H9 (cell line): ENCODE data around the gene LRRFIP2. TPM values are rescaled to one million over a fixed set of nuclear protein-coding genes. Genes with fewer than 3 reads are reported as not detected.

Experiments
- DNase-seq: peaks from one replicate; pipeline ENCODE4 v3.0.0-alpha.2; 2017
- H2AFZ ChIP-seq: one replicate; pipeline ENCODE4 v1.6.1; 2013; ENCODE audit warnings: mild to moderate bottlenecking, low read length, control low read depth, moderate library complexity
- H2AK5ac ChIP-seq: 2 replicates; pipeline ENCODE4 v1.6.1; 2013; ENCODE audit warnings: low read length, control low read depth, mixed read lengths; ENCODE audit not compliant: insufficient read length
- H2BK120ac ChIP-seq: one replicate; pipeline ENCODE4 v1.6.1; 2013; ENCODE audit warnings: low read depth, mild to moderate bottlenecking, low read length, control low read depth, inconsistent platforms; ENCODE audit not compliant: poor library complexity, severe bottlenecking
- H2BK12ac ChIP-seq: 2 replicates; pipeline ENCODE4 v1.6.1; 2013; ENCODE audit warnings: low read length, control low read depth, mixed read lengths, low read depth; ENCODE audit not compliant: insufficient read length
- H2BK15ac ChIP-seq: 2 replicates; pipeline ENCODE4 v1.6.1; 2013; ENCODE audit warnings: low read depth, low read length, control low read depth
- H2BK20ac ChIP-seq: one replicate; pipeline ENCODE4 v1.6.1; 2013; ENCODE audit warnings: low read depth, mild to moderate bottlenecking, low read length, control low read depth, inconsistent platforms; ENCODE audit not compliant: poor library complexity, severe bottlenecking
- H2BK5ac ChIP-seq: 2 replicates; pipeline ENCODE4 v1.6.1; 2013; ENCODE audit warnings: low read length, control low read depth, mixed read lengths; ENCODE audit not compliant: insufficient read length
- H3K14ac ChIP-seq: 2 replicates; pipeline ENCODE4 v1.6.1; 2013; ENCODE audit warnings: low read length, control low read depth; ENCODE audit not compliant: insufficient read depth
- H3K18ac ChIP-seq: 2 replicates; pipeline ENCODE4 v1.6.1; 2013; ENCODE audit warnings: low read depth, mild to moderate bottlenecking, mixed read lengths, low read length, control low read depth; ENCODE audit not compliant: insufficient read length
- H3K23ac ChIP-seq: 2 replicates; pipeline ENCODE4 v1.6.1; 2013; ENCODE audit warnings: low read length, control low read depth, mixed read lengths, low read depth; ENCODE audit not compliant: insufficient read length
- H3K23me2 ChIP-seq: 2 replicates; pipeline ENCODE4 v1.6.1; 2013; ENCODE audit warnings: low read depth, mild to moderate bottlenecking, mixed read lengths, low read length, control low read depth; ENCODE audit not compliant: insufficient read length, poor library complexity, severe bottlenecking
- H3K27ac ChIP-seq: 2 replicates; pipeline ENCODE4 v1.5.1; 2013; ENCODE audit warnings: low read length, control low read depth, mixed read lengths, low read depth; ENCODE audit not compliant: insufficient read length
- H3K27me3 ChIP-seq: 2 replicates; pipeline ENCODE4 v1.6.1; 2013; ENCODE audit warnings: low read length, control low read depth, inconsistent platforms; ENCODE audit not compliant: insufficient read depth
- H3K4ac ChIP-seq: 2 replicates; pipeline ENCODE4 v1.6.1; 2013; ENCODE audit warnings: low read depth, mild to moderate bottlenecking, control low read depth, inconsistent platforms, low read length, moderate library complexity
- H3K4me1 ChIP-seq: 2 replicates; pipeline ENCODE4 v1.6.1; 2013; ENCODE audit warnings: low read length, control low read depth, inconsistent platforms; ENCODE audit not compliant: insufficient read depth
- H3K4me2 ChIP-seq: 2 replicates; pipeline ENCODE4 v1.6.1; 2013; ENCODE audit warnings: low read length, control low read depth, mixed read lengths; ENCODE audit not compliant: insufficient read length, insufficient read depth
- H3K56ac ChIP-seq: 2 replicates; pipeline ENCODE4 v1.6.1; 2013; ENCODE audit warnings: low read depth, mild to moderate bottlenecking, mixed read lengths, low read length, control low read depth; ENCODE audit not compliant: insufficient read length
- H3K79me1 ChIP-seq: 2 replicates; pipeline ENCODE4 v1.6.1; 2013; ENCODE audit warnings: low read depth, mild to moderate bottlenecking, moderate library complexity, low read length, control low read depth, inconsistent platforms; ENCODE audit not compliant: insufficient read depth, poor library complexity, severe bottlenecking
- H3K79me2 ChIP-seq: 2 replicates; pipeline ENCODE4 v1.6.1; 2013; ENCODE audit warnings: low read length, control low read depth, inconsistent platforms; ENCODE audit not compliant: insufficient read depth
- H3K9ac ChIP-seq: 2 replicates; pipeline ENCODE4 v1.6.1; 2013; ENCODE audit warnings: low read length, control low read depth, mixed read lengths; ENCODE audit not compliant: insufficient read length; ENCODE audit errors: extremely low read depth
- H3K9me3 ChIP-seq: one replicate; pipeline ENCODE4 v1.6.1; 2013; ENCODE audit warnings: low read depth, low read length, inconsistent platforms; ENCODE audit not compliant: control insufficient read depth
- H3T11ph ChIP-seq: one replicate; pipeline ENCODE4 v1.6.1; 2013; ENCODE audit warnings: mild to moderate bottlenecking, low read length, control low read depth, inconsistent platforms
- H4K20me1 ChIP-seq: one replicate; pipeline ENCODE4 v1.6.1; 2013; ENCODE audit not compliant: control insufficient read depth, insufficient read length, insufficient read depth
- H4K5ac ChIP-seq: 2 replicates; pipeline ENCODE4 v1.6.1; 2013; ENCODE audit warnings: low read depth, mild to moderate bottlenecking, mixed read lengths, low read length, control low read depth; ENCODE audit not compliant: insufficient read length
- H4K8ac ChIP-seq: replicated peaks from 2 replicates; pipeline ENCODE4 v1.6.1; 2013; ENCODE audit warnings: low read length, control low read depth, mixed read lengths, low read depth; ENCODE audit not compliant: insufficient read length
- H4K91ac ChIP-seq: 2 replicates; pipeline ENCODE4 v1.6.1; 2013; ENCODE audit warnings: low read depth, mild to moderate bottlenecking, moderate library complexity, mixed read lengths, low read length, control low read depth; ENCODE audit not compliant: insufficient read length
- H3K27ac Mint-ChIP-seq, 3 experiments: 2 replicates in 2 of 3; 3 replicates in 1 of 3; pipeline ENCODE4 v1.8.0; 2020 to 2021; ENCODE audit warnings: mixed read lengths in 3 of 3, mild to moderate bottlenecking in 1 of 3, moderate library complexity in 1 of 3
- H3K27me3 Mint-ChIP-seq: 2 replicates; pipeline ENCODE4 v1.8.0; 2021; ENCODE audit warnings: low read depth, mild to moderate bottlenecking, moderate library complexity, mixed read lengths
- H3K36me3 Mint-ChIP-seq, 3 experiments: 2 replicates in 2 of 3; 3 replicates in 1 of 3; pipeline ENCODE4 v1.8.0; 2020 to 2021; ENCODE audit warnings: low read depth in 3 of 3, mixed read lengths in 3 of 3; ENCODE audit not compliant: insufficient read depth in 1 of 3
- H3K4me1 Mint-ChIP-seq, 2 experiments: 2 replicates each; pipeline ENCODE4 v1.8.0; 2020; ENCODE audit warnings: mixed read lengths in 2 of 2
- H3K4me3 Mint-ChIP-seq, 2 experiments: 2 replicates in 1 of 2; 3 replicates in 1 of 2; pipeline ENCODE4 v1.8.0; 2020 to 2021; ENCODE audit warnings: mild to moderate bottlenecking in 2 of 2, mixed read lengths in 2 of 2, moderate library complexity in 1 of 2
- H3K9me3 Mint-ChIP-seq, 2 experiments: 2 replicates in 1 of 2; 3 replicates in 1 of 2; pipeline ENCODE4 v1.8.0; 2020; ENCODE audit warnings: mild to moderate bottlenecking in 2 of 2, mixed read lengths in 2 of 2, moderate library complexity in 1 of 2
- WGBS: extraction: QIAGEN DNeasy Blood & Tissue Kit; methylation state at CpG from one replicate; pipeline ENCODE4 v1.1.7; 2013; ENCODE audit warnings: missing lambda C conversion rate, low lambda C conversion rate, mixed read lengths; ENCODE audit not compliant: insufficient read length; ENCODE audit errors: extremely low coverage; 5-methylcytosine and 5-hydroxymethylcytosine counted together
- total RNA-seq: library from RNA; stranded (reverse); gene quantifications from 2 replicates; pipeline ENCODE4 v1.2.1, GENCODE V29; 2021
- TF ChIP-seq, protein P1 (sequence below): fragments of 200-600 bp; sonication (generic); conservative IDR thresholded peaks from 3 replicates; pipeline ENCODE4 v1.8.0; 2021; ENCODE audit warnings: antibody characterized with exemption, mild to moderate bottlenecking

The LRRFIP2 gene
- total RNA-seq, 1 experiment from 2014 or later = 30.7 TPM

DNA sequence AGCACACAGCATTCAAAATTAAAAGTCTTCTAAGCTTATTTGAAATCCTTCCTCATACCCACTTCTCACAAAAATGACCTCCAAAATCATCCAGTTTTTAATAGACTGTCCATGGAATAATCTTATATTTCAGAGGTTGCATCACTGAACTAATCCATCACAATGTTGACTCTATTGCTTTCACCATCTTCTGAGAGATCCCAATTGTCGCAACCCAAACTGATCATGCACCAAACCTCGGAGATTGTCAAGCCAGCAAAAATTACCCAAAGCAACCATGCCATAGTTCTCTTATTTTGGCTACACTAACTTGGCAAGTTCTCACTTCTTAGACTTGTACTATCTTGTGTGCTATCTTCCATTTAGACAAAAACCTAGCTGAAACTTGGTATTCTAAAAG lies 75.5 kb downstream of the LRRFIP2 start:
- H3K79me2 ChIP-seq = no peaks in the 10 kb centered on the region
- TF ChIP-seq, protein P1, sequence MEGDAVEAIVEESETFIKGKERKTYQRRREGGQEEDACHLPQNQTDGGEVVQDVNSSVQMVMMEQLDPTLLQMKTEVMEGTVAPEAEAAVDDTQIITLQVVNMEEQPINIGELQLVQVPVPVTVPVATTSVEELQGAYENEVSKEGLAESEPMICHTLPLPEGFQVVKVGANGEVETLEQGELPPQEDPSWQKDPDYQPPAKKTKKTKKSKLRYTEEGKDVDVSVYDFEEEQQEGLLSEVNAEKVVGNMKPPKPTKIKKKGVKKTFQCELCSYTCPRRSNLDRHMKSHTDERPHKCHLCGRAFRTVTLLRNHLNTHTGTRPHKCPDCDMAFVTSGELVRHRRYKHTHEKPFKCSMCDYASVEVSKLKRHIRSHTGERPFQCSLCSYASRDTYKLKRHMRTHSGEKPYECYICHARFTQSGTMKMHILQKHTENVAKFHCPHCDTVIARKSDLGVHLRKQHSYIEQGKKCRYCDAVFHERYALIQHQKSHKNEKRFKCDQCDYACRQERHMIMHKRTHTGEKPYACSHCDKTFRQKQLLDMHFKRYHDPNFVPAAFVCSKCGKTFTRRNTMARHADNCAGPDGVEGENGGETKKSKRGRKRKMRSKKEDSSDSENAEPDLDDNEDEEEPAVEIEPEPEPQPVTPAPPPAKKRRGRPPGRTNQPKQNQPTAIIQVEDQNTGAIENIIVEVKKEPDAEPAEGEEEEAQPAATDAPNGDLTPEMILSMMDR = no peak

More for the DNA sequence above, 75.5 kb downstream of the LRRFIP2 start:
- Histone ChIP-seq H3K56ac (no peak overlapping the region), H4K20me1 (no peaks in the 10 kb centered on the region), H4K5ac (no peak overlapping the region), H3K79me1 (no peaks in the 10 kb centered on the region), H3K9me3 (no peaks in the 10 kb centered on the region), H3K14ac (no peak overlapping the region), H2BK120ac (no peak overlapping the region), H3T11ph (no peak overlapping the region), H2BK12ac (no peak overlapping the region), H3K18ac (no peak overlapping the region), H3K9ac (no peak overlapping the region), H4K91ac (no peak overlapping the region), H3K23ac (no peak overlapping the region), H2BK20ac (no peak overlapping the region), H2AK5ac (no peak overlapping the region), H4K8ac (no peak overlapping the region), H3K4me2 (no peak overlapping the region), H2AFZ (no peak overlapping the region), H3K4ac (no peak overlapping the region), H3K27ac (no peak overlapping the region), H3K23me2 (no peaks in the 10 kb centered on the region), H3K27me3 (no peaks in the 10 kb centered on the region), H2BK5ac (no peak overlapping the region), H2BK15ac (no peak overlapping the region), H3K4me1 (no peaks in the 10 kb centered on the region)
- no peak overlapping the region for H3K27ac Mint-ChIP-seq
- H3K27me3 Mint-ChIP-seq = no peaks in the 10 kb centered on the region
- H3K9me3 Mint-ChIP-seq = no peaks in the 10 kb centered on the region
- peaks cover 0 to 5% of the 10 kb centered on the region in 2 experiments; a peak in 2 of 4 replicates for H3K4me1 Mint-ChIP-seq
- no peaks in the 10 kb centered on the region for H3K36me3 Mint-ChIP-seq
- WGBS = no CpG with 5 or more reads among the region's 2 CpGs
- DNase-seq = no peak
- no peak overlapping the region for H3K4me3 Mint-ChIP-seq
